Adipose tissue (tissue), 3 donors: Measurements from ENCODE around the gene PRTN3. TPM values are rescaled to one million over a fixed set of nuclear protein-coding genes. Genes with fewer than 3 reads are reported as not detected.
"Not testable (repeated sequence)": the region's sequence is repeated elsewhere in the genome, so short reads cannot be mapped to it uniquely, and the experiment has no call there.

ENCODE experiments used
- H3K27ac ChIP-seq: one replicate; pipeline ENCODE4 v1.5.1; 2013; ENCODE audit warnings: low read depth, low read length
- WGBS, 3 donors: extraction: QIAGEN DNeasy Blood & Tissue Kit; methylation state at CpG; one replicate each; pipeline ENCODE4 v1.1.7; 2013; 5-methylcytosine and 5-hydroxymethylcytosine counted together
- polyA plus RNA-seq, 3 donors: library from polyadenylated mRNA; stranded (reverse); fragments of 200-250 nt; gene quantifications; one replicate each; pipeline ENCODE4 v1.2.3, GENCODE V29; 2013
- donor health status: healthy with polysubstance abuse.
- donor health status: Bipolar disorder and iron deficiency.
- donor health status: healthy.

Gene PRTN3
- polyA plus RNA-seq, 3 donors = 0.07 to 2.8 (median 0.09) TPM

DNA sequence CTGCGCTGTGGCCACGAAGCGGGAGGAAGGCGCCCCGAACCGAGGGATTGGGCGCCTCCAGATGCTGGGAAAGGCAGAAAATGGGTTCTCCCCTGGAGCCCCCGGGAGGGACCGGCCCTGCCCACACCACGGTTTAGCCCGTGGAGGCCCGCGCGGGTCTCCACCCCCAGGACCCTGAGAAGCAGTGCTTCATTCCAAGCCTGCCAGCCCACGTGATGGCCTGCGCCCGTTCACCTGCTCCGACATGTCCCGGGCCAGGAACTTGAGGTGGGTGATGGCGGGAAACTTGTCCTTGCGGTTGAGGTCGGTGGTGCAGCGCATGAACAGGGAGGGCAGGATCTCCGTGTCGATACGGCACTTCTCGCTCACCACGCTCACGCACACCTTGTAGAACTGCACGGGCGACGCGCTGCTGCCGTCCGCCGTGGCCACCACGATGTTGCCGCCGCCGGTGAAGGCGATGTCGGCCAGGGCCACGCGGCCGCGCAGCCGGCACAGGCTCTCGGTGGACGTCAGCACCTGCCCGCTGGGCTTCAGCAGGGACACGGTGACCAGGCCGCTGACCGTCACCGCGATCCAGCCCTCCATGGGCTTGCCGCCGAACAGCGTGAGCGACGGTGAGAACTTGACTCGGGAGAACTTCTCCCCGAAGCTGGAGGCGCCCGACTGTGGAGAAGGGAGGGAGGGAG lies 44.9 kb downstream of the PRTN3 start:
- H3K27ac ChIP-seq = no peak overlapping the region
- WGBS, 3 donors = 94 to 96% (median 96%) methylated on average over 57 to 64 of the region's 64 CpGs

GRCh38 chr19:887072-887471 lies 46.3 kb downstream of the PRTN3 start:
- no peak overlapping the region for H3K27ac ChIP-seq
- WGBS, 3 donors = 87 to 90% (median 88%) methylated on average over 16 of the region's 16 CpGs

GRCh38 chr19:887599-887998 lies 46.8 kb downstream of the PRTN3 start:
- whole genome bisulfite sequencing, 3 donors = 95 to 96% (median 95%) methylated on average over 10 of the region's 10 CpGs
- no peak overlapping the region for H3K27ac ChIP-seq

GRCh38 chr19:888581-889385 lies 48.0 kb downstream of the PRTN3 start:
- H3K27ac ChIP-seq = no peak overlapping the region
- 87 to 92% (median 90%) methylated on average over 29 to 30 of the region's 30 CpGs for WGBS, 3 donors

- 93 to 96% (median 94%) methylated on average over 23 to 26 of the region's 26 CpGs for WGBS, 3 donors
- no peak overlapping the region for H3K27ac ChIP-seq
Observed at GRCh38 chr19:889662-890295, 49.0 kb downstream of the PRTN3 start.

- WGBS, 3 donors = 89 to 96% (median 92%) methylated on average over 18 of the region's 18 CpGs
- no peak overlapping the region for H3K27ac ChIP-seq
Observed at GRCh38 chr19:890831-891230, 50.0 kb downstream of the PRTN3 start.

DNA sequence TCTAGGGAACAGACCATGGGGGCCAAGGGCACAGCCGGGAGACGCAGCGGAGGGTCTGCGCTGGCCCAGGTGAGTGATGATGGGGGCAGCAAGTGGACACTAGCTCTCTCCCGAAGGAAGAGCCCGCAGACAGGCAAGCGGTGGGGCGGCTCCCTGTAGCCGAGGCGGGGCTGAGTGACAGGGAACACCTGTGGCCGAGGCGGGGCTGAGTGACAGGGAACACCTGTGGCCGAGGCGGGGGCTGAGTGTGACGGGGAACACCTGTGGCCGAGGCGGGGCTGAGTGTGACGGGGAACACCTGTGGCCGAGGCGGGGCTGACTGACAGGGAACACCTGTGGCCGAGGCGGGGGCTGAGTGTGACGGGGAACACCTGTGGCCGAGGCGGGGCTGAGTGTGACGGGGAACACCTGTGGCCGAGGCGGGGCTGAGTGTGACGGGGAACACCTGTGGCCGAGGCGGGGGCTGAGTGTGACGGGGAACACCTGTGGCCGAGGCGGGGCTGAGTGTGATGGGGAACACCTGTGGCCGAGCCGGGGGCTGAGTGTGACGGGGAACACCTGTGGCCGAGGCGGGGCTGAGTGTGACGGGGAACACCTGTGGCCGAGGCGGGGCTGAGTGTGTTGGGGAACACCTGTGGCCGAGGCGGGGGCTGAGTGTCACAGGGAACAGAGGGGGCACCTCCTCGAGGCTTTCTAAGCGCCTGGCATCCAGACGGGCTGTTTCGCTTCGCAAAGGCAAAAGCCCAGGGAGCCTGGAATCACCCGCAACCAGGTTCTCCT lies 50.8 kb downstream of the PRTN3 start:
- WGBS, 3 donors = 15 to 73% (median 63%) methylated on average over 47 to 50 of the region's 50 CpGs
- not testable (repeated sequence) for H3K27ac ChIP-seq

GRCh38 chr19:892243-892893 lies 51.6 kb downstream of the PRTN3 start:
- peak overlapping the region; percentile 29 for H3K27ac ChIP-seq
- WGBS, 3 donors = 4 to 5% (median 4%) methylated on average over 22 to 27 of the region's 27 CpGs

GRCh38 chr19:892894-893689 lies 52.3 kb downstream of the PRTN3 start, which contains the start of the genes MED16 and RNU6-9:
Gene MED16, minus strand, starts transcription at chr19:893187. Its CDS starts 2,056 bp downstream, at chr19:891131.
Gene RNU6-9, plus strand, starts transcription at chr19:893484.
- 1 to 2% (median 1%) methylated on average over 47 to 69 of the region's 69 CpGs for WGBS, 3 donors
- peak within 1 kb of the TSS; percentile 29 for H3K27ac ChIP-seq

DNA sequence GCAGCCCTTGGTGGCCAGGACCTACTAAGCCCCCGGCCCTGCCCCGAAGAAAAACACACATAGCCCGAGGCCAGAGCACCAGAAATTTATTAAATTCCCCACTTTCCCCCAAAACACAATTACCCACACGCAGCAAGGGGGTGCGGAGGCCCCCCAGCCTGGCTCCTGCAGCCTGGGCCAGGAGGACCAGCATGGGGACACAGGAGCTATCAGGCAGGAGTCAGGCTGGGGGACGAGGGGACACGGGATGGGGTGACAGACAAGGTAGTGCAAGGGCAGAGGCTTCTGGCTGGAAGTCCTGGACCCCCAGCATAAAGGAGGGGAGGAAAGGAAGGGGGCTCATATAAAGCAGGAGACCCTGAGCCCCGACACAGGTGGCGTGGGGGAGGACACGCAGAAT lies 55.6 kb downstream of the PRTN3 start:
- no peak overlapping the region for H3K27ac ChIP-seq
- WGBS, 3 donors = 88 to 96% (median 94%) methylated on average over 10 of the region's 10 CpGs

GRCh38 chr19:896999-897398 lies 56.2 kb downstream of the PRTN3 start:
- 91% methylated on average over 11 of the region's 11 CpGs for WGBS, 3 donors

GRCh38 chr19:897442-898039 lies 56.7 kb downstream of the PRTN3 start:
- WGBS, 3 donors = 87 to 93% (median 92%) methylated on average over 22 to 26 of the region's 26 CpGs
- no peak overlapping the region for H3K27ac ChIP-seq

More at GRCh38 chr19:896999-897398, 56.2 kb downstream of the PRTN3 start:
- H3K27ac ChIP-seq = no peak overlapping the region

Other genes with a start within 250 kb of the PRTN3 start
- gene POLRMT, start 207.5 kb upstream of the PRTN3 start, polyA plus RNA-seq = 10 to 100 TPM; 31.0 to 58.5 (median 35.9) TPM
- under 1 TPM; 0.22 to 0.68 (median 0.35) TPM for gene FGF22, start 201.1 kb upstream of the PRTN3 start, polyA plus RNA-seq
- gene RNF126, start 177.8 kb upstream of the PRTN3 start, polyA plus RNA-seq = 10 to 100 TPM; 19.1 to 50.0 (median 24.8) TPM
- gene FSTL3, start 164.6 kb upstream of the PRTN3 start, polyA plus RNA-seq = 100 to 1,000 TPM in 1 of 3 donors, 10 to 100 TPM in 2; 24.5 to 153 (median 48.5) TPM
- under 1 TPM in 2 of 3 donors, not detected in 1; 0.09 to 0.34 TPM for gene PRSS57, start 145.5 kb upstream of the PRTN3 start, polyA plus RNA-seq
- 100 to 1,000 TPM in 2 of 3 donors, 1 to 10 TPM in 1; 8.0 to 153 (median 135) TPM for gene PALM, start 132.1 kb upstream of the PRTN3 start, polyA plus RNA-seq
- gene MISP, start 89.9 kb upstream of the PRTN3 start, polyA plus RNA-seq = 1 to 10 TPM in 2 of 3 donors, under 1 TPM in 1; 0.45 to 1.6 (median 1.0) TPM
- gene PTBP1, start 43.5 kb upstream of the PRTN3 start, polyA plus RNA-seq = 100 to 1,000 TPM in 2 of 3 donors, 10 to 100 TPM in 1; 51.6 to 125 (median 119) TPM
- gene PLPPR3, start 19.0 kb upstream of the PRTN3 start, polyA plus RNA-seq = under 1 TPM in 1 of 3 donors, not detected in 2; 0.02 TPM
- gene AZU1, start 13.2 kb upstream of the PRTN3 start, polyA plus RNA-seq = 1 to 10 TPM in 1 of 3 donors, under 1 TPM in 2; 0.03 to 3.3 (median 0.13) TPM
- gene ELANE, start 11.3 kb downstream of the PRTN3 start, polyA plus RNA-seq = 1 to 10 TPM in 2 of 3 donors, under 1 TPM in 1; 0.54 to 9.2 (median 2.4) TPM
- 1,000 to 10,000 TPM in 1 of 3 donors, 100 to 1,000 TPM in 2; 146 to 2,068 (median 706) TPM for gene CFD, start 18.7 kb downstream of the PRTN3 start, polyA plus RNA-seq
- gene MED16, start 52.2 kb downstream of the PRTN3 start, polyA plus RNA-seq = 10 to 100 TPM; 38.8 to 41.4 (median 39.0) TPM
- not detected for gene RNU6-9, start 52.5 kb downstream of the PRTN3 start, polyA plus RNA-seq
- gene R3HDM4, start 72.2 kb downstream of the PRTN3 start, polyA plus RNA-seq = 10 to 100 TPM; 44.6 to 59.1 (median 57.9) TPM
- gene KISS1R, start 76.3 kb downstream of the PRTN3 start, polyA plus RNA-seq = under 1 TPM in 1 of 3 donors, not detected in 2; 0.37 TPM
- 1 to 10 TPM; 3.6 to 8.2 (median 8.0) TPM for gene ARID3A, start 85.0 kb downstream of the PRTN3 start, polyA plus RNA-seq
- 10 to 100 TPM; 26.7 to 33.5 (median 30.9) TPM for gene WDR18, start 143.3 kb downstream of the PRTN3 start, polyA plus RNA-seq
- gene GRIN3B, start 159.4 kb downstream of the PRTN3 start, polyA plus RNA-seq = under 1 TPM in 2 of 3 donors, not detected in 1; 0.01 to 0.03 TPM
- 100 to 1,000 TPM; 107 to 198 (median 126) TPM for gene TMEM259, start 180.1 kb downstream of the PRTN3 start, polyA plus RNA-seq
- gene RNU6-2, start 180.5 kb downstream of the PRTN3 start, polyA plus RNA-seq = not detected
- gene CNN2, start 185.6 kb downstream of the PRTN3 start, polyA plus RNA-seq = 100 to 1,000 TPM in 1 of 3 donors, 10 to 100 TPM in 2; 39.3 to 107 (median 76.1) TPM
- 10 to 100 TPM in 2 of 3 donors, 1 to 10 TPM in 1; 9.6 to 26.2 (median 14.7) TPM for gene ABCA7, start 199.1 kb downstream of the PRTN3 start, polyA plus RNA-seq
- gene ARHGAP45, start 226.2 kb downstream of the PRTN3 start, polyA plus RNA-seq = 10 to 100 TPM; 10.1 to 22.3 (median 14.7) TPM